ENCODE measurements around the gene ZNF280B.
"Not testable (repeated sequence)": the region's sequence is repeated elsewhere in the genome, so short reads cannot be mapped to it uniquely, and the experiment has no call there.

Gene ZNF280B

DNA sequence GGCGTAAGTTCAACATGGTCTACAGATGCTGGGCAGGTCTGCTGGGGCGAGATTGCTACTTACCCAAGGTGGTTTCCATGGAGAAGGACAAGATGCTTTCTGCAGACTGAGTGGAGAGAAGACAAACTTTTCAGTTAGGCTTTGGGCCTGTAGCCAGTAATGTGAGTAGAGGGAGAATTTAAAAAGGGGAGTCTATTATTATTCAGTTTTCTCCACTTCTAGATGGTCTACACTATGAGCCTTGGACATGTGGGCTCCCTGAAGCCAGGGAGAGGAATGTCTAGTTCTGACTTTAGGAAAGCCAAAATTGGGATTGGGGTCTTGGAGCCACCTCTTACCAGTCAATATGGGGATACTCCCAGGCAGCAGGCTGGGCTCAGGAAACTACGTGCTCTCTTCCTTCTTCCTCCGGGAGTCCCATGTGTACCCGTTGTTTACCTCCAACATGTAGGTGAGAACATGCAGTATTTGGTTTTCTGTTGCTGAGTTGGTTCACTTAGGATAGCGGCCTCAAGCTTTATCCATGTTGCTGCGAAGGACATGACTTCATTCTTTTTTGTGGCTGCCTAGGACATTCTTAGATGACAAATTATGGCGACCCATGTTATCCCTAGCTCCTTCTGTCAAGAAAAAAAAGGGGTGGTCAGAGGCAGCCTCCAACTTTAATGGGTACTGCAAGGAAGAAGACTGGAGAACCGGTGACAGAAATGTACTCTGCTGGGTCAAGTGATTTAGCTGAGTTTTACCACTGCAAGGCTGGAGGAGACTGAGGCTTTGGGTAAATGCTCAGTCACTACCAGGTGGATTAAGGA lies 26.3 kb upstream of the ZNF280B start:
- DNase-seq: no peak

- DNase-seq: no peak
These were observed 25.3 kb upstream of the ZNF280B start for GRCh38 chr22:22533863-22534262.

- DNase-seq: no peak
These were observed 24.9 kb upstream of the ZNF280B start for GRCh38 chr22:22533417-22533816.

DNA sequence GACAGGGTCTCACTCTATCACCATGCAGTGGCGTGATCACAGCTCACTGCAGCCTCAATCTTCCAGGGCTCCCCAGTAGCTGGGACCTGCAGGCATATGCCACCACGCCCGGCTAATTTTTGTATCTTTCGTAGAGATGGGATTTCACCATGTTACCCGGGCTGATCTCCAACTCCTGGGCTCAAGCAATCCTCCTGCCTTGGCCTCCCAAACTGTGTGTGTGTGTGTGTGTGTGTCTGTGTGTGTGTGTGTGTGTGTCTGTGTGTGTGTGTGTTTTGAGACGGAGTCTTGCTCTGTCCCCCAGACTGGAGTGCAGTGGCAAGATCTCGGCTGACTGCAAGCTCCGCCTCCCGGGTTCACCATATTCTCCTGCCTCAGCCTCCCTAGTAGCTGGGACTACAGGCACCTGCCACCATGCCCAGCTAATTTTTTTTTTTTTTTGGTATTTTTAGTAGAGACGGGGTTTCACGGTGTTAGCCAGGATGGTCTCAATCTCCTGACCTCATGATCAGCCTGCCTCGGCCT lies 24.1 kb upstream of the ZNF280B start:
- not testable (repeated sequence) for DNase-seq

DNA sequence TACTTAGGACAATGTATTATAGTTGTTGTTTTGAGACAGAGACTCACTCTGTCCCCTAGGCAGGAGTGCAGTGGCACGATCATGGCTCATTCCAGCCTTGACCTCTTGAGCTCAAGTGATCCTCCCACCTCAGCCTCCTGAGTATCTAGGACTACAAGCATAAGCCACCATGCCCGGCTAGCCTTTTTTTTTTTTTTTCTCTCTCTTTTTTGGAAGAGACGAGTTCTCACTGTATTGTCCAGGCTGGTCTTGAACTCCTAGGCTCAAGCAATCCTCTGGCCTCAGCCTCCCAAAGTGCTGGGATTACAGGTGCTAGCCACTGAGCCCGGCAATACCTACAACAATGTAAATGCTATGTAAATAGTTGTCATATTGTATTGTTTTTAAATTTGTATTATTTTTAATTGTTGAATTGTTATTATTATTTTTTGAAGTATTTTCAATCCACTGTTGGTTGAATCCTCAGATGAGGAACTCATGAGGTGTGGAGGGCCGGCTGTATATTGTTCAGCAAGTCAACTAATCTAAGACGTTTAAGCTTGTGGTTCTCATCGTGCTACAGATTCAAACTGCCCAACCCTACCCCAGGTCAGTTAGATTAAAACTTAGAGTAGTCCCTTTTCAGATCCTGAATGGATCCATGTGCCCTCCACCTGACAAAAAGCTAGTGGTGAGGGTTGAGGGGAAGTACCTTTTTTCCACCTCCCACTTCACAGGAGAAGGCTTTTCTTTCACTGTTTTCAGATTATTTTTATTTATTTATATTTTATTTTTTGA lies 23.4 kb upstream of the ZNF280B start:
- no peak for DNase-seq

DNA sequence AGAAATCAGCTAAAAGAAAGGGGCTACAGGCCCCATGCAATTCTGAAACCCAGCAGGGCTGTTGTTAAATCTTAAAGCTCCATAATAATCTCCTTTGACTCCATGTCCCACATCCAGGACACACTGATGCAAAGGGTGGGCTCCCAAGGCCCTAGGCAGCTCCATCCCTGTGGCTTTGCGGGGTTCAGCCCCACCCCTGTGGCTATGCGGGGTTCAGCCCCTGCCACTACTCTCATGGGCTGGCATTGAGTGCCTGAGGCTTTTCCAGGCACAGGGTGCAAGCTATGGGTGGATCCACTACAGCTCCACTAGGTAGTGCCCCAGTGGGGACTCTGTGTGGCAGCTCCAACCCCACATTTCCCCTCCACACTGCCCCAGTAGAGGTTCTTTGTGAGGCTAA lies 20.2 kb upstream of the ZNF280B start:
- no peak for DNase-seq

DNA sequence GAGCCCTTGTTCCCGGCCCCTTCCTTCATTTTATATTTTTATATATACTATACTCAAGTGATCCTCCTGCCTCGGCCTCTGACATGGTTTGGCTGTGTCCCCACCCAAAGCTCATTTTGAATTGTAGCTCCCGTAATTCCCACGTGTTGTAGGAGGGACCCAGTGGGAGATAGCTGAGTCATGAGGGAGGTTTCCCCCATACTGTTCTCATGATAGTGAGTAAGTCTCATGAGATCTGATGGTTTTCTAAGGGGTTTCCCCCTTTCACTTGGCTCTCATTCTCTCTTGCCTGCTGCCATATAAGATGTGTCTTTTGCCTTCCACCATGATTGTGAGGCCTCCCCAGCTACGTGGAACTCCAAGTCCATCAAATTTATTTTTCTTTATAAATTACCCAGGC lies 18.8 kb upstream of the ZNF280B start:
- DNase-seq: no peak

DNA sequence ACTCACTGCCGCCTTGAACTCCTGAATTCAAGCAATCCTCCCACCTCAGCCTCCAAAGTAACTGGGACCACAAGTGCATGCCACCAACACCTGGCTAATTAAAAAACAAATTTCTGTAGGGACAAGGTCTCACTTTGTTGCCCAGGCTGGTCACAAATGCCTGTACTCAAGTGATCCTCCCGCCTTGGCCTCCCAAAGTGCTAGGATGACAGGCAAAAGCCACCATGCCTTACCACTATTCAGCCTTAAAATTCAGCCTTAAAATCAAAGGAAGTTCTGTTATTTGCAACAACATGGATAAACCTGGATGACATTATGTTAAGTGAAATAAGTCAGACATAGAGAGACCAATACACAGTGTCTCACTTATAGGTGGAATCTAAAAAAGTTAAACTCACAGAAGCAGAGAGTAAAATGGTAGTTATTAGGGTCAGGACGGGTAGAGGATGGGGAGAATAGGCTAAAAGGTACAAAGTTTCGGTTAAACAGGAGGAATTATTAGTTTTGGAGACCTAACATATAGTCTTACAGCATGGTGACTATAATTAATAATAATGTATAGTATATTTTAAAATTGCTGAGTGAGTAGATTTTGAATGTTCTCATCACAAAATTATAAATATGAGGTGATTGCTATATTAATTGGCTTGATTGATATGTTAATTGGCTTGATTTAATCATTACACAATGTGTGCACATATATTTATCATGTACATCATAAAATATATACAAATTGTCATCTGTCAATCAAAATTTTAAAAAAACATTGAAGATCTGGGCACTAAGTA lies 17.8 kb upstream of the ZNF280B start:
- no peak for DNase-seq

GRCh38 chr22:22523494-22523893 lies 15.0 kb upstream of the ZNF280B start:
- DNase-seq: no peak

DNA sequence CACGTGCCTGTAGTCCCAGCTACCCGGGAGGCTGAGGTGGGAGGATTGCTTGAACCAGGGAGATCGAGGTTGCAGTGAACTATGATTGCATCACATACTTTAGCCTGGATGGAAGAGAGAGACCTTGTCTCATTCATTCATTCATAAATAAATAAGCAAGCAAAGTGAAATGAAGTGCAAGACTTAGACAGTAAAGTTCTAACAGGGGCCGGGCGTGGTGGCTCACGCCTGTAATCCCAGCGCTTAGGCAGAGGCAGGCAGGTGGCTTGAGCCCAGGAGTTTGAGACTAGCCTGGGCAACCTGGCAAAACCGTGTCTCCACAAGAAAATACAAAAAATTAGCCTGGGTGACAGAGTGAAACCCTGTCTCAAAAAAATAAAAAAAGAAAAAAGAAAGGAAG lies 13.1 kb upstream of the ZNF280B start:
- no peak for DNase-seq

GRCh38 chr22:22520667-22521602 lies 12.4 kb upstream of the ZNF280B start:
- DNase-seq: no peak

DNA sequence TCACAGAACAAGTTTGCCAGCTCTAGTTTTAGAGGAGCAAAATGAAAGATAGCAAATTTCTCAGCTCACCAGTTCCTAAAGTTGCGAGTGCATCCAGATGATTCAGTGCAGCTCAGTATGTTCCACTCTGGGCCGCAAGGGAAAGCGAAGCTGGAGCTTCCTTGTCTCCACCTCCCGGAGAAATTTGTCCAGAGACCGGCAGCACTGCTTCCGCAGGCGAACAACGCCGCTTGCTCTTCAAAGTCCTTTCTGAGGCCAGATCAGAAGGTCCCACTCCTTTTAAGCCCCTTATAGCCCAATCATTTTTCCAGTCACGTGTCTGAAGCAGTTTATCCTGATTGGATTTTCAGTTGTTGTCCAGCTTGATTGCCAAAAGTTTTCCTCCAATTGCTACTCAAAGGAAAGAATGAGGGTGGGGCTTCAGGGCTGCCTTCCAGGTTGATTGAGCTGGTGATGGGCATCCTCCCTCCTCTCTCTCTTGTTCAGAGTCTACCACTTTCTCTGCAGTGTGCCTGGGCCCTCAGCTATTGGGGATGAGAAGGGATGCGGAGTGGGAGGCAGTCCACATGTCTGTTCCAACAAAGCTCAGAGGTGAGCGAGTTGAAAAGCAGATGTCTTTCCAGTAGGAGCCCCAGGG lies 11.6 kb upstream of the ZNF280B start, which contains the start of gene ZNF280A:
Gene ZNF280A (minus strand): TSS at position 251 of the 637 bp plus-strand sequence. CDS start 4,640 bp downstream, outside the sequence.
- DNase-seq: no peak

- DNase-seq: no peak
These were observed 11.0 kb upstream of the ZNF280B start for GRCh38 chr22:22519591-22519990.

DNA sequence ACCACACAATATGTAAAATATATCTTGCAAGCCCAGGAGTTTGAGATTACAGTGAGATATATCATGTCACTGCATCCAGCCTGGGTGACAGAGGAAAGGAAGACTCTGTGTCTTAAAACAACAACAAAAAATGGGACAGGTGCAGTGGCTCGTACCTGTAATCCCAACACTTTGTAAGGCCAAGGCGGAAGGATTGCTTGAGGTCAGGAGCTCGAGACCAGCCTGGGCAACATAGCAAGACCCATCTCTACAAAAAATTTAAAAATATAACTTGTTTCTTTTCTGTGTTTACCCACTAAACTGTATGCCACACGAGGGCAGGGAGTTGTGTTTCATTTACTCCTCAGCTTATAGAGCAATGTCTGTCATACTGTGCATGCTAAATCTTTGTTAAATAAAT lies 8.4 kb upstream of the ZNF280B start:
- DNase-seq: no peak

DNA sequence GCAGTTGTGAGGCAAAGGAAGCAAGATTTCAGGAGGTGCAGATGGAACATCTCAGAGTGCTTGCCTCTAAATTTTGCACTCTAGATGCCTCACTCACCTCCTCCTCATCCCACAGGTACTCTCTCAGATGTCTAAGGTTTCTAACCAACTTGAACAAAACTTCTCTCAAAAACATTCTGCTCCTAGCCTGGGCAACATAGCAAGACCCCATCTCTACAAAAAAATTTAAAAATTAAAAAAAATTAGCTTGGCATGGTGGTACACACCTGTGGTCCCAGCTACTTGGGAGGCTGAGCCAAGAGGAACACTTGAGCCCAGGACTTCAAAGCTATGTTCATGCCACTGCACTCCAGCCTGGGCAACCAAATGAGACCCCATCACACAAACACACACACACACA lies 7.3 kb upstream of the ZNF280B start:
- no peak for DNase-seq

GRCh38 chr22:22514431-22514830 lies 5.9 kb upstream of the ZNF280B start:
- DNase-seq: not testable (repeated sequence)

GRCh38 chr22:22513619-22514018 lies 5.1 kb upstream of the ZNF280B start:
- no peak for DNase-seq

GRCh38 chr22:22512951-22513350 lies 4.4 kb upstream of the ZNF280B start:
- no peak for DNase-seq

- DNase-seq: not testable (repeated sequence)
These were observed 2.3 kb upstream of the ZNF280B start for GRCh38 chr22:22510833-22511232.

- DNase-seq: not testable (repeated sequence)
These were observed 1.4 kb upstream of the ZNF280B start for GRCh38 chr22:22509912-22510311.
